Osteoblast (primary cell): Measurements from ENCODE around the gene MAP6. TPM values are rescaled to one million over a fixed set of nuclear protein-coding genes. Genes with fewer than 3 reads are reported as not detected.
A peak's percentile ranks its signal among the peaks of the same experiment; 100 is the strongest.

Experiments
- DNase-seq: peaks from one replicate; pipeline ENCODE4 v3.0.0; 2011; ENCODE audit warnings: low spot score, mixed read lengths; ENCODE audit not compliant: insufficient read length; ENCODE audit errors: missing footprints
- H2AFZ ChIP-seq: 2 replicates; pipeline ENCODE4 v1.6.0; 2011; ENCODE audit warnings: mild to moderate bottlenecking, low read length
- H3K27ac ChIP-seq: 2 replicates; pipeline ENCODE4 v1.5.1; 2011; ENCODE audit warnings: mild to moderate bottlenecking, low read depth, low read length, moderate library complexity
- H3K27me3 ChIP-seq: 2 replicates; pipeline ENCODE4 v1.6.0; 2012; ENCODE audit warnings: mild to moderate bottlenecking, control low read depth, inconsistent platforms, low read length, moderate library complexity; ENCODE audit not compliant: insufficient read depth
- H3K36me3 ChIP-seq: 2 replicates; pipeline ENCODE4 v1.5.1; 2011; ENCODE audit warnings: mild to moderate bottlenecking, low read length, control low read depth, moderate library complexity; ENCODE audit not compliant: insufficient read depth
- H3K4me1 ChIP-seq: 2 replicates; pipeline ENCODE4 v1.5.1; 2011; ENCODE audit warnings: mild to moderate bottlenecking, low read length, control low read depth, moderate library complexity; ENCODE audit not compliant: insufficient read depth
- H3K4me2 ChIP-seq: 2 replicates; pipeline ENCODE4 v1.6.0; 2011; ENCODE audit warnings: mild to moderate bottlenecking, low read length; ENCODE audit not compliant: insufficient read depth
- H3K4me3 ChIP-seq: fragments of 200-600 bp; sonication (generic); 3 replicates; pipeline ENCODE4 v1.5.1; 2012; ENCODE audit warnings: mild to moderate bottlenecking, low read length, inconsistent platforms; ENCODE audit not compliant: insufficient read depth
- H3K79me2 ChIP-seq: 2 replicates; pipeline ENCODE4 v1.6.0; 2012; ENCODE audit warnings: mild to moderate bottlenecking, low read length, control low read depth, inconsistent platforms; ENCODE audit not compliant: insufficient read depth
- H3K9me3 ChIP-seq: 2 replicates; pipeline ENCODE4 v1.5.1; 2011; ENCODE audit warnings: low read depth, low read length, control low read depth
- H4K20me1 ChIP-seq: 2 replicates; pipeline ENCODE4 v1.6.0; 2012; ENCODE audit warnings: mild to moderate bottlenecking, low read length, control low read depth; ENCODE audit not compliant: insufficient read depth
- total RNA-seq: library from RNA; depleted of rRNA; stranded (reverse); fragments of >200 nt; gene quantifications from 2 replicates; pipeline ENCODE4 v1.2.3, GENCODE V29; 2012
- TF ChIP-seq, protein P1 (sequence below): IDR thresholded peaks from 2 replicates; pipeline ENCODE4 v1.5.1; 2011; ENCODE audit warnings: mild to moderate bottlenecking, low read depth, low read length, moderate library complexity; ENCODE audit errors: extremely low read depth

Gene MAP6
- total RNA-seq, 1 donor: 0.72 TPM

GRCh38 chr11:75566763-75567279 lies 102.0 kb downstream of the MAP6 start:
- Histone ChIP-seq H3K36me3 (peaks cover 74% of the 10 kb centered on the region), H3K4me1 (peaks cover 38% of the 10 kb centered on the region), H4K20me1 (peaks cover 80% of the 10 kb centered on the region)

GRCh38 chr11:75565916-75566762 lies 102.7 kb downstream of the MAP6 start:
- no peaks in the 10 kb centered on the region for H3K27me3 ChIP-seq
- peak overlapping the region; percentile 98 for H3K4me3 ChIP-seq
- H3K79me2 ChIP-seq: peaks cover 88% of the 10 kb centered on the region
- peak overlapping the region; percentile 98 for H3K27ac ChIP-seq
- no peak overlapping the region for H2AFZ ChIP-seq
- peaks cover 67% of the 10 kb centered on the region for H3K36me3 ChIP-seq
- peaks cover 45% of the 10 kb centered on the region for H3K4me1 ChIP-seq
- peak overlapping the region; percentile 88 for H3K4me2 ChIP-seq
- H3K9me3 ChIP-seq: no peaks in the 10 kb centered on the region
- DNase-seq: peak; percentile 89
- H4K20me1 ChIP-seq: peaks cover 74% of the 10 kb centered on the region
- TF ChIP-seq, protein P1, sequence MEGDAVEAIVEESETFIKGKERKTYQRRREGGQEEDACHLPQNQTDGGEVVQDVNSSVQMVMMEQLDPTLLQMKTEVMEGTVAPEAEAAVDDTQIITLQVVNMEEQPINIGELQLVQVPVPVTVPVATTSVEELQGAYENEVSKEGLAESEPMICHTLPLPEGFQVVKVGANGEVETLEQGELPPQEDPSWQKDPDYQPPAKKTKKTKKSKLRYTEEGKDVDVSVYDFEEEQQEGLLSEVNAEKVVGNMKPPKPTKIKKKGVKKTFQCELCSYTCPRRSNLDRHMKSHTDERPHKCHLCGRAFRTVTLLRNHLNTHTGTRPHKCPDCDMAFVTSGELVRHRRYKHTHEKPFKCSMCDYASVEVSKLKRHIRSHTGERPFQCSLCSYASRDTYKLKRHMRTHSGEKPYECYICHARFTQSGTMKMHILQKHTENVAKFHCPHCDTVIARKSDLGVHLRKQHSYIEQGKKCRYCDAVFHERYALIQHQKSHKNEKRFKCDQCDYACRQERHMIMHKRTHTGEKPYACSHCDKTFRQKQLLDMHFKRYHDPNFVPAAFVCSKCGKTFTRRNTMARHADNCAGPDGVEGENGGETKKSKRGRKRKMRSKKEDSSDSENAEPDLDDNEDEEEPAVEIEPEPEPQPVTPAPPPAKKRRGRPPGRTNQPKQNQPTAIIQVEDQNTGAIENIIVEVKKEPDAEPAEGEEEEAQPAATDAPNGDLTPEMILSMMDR: no peak

More at GRCh38 chr11:75566763-75567279, 102.0 kb downstream of the MAP6 start:
- no peak overlapping the region for H3K27ac ChIP-seq
- H3K4me3 ChIP-seq: no peak overlapping the region
- H2AFZ ChIP-seq: no peak overlapping the region
- DNase-seq: peak; percentile 23
- no peaks in the 10 kb centered on the region for H3K27me3 ChIP-seq
- no peaks in the 10 kb centered on the region for H3K9me3 ChIP-seq
- H3K4me2 ChIP-seq: peak overlapping the region; percentile 13
- peaks cover 94% of the 10 kb centered on the region for H3K79me2 ChIP-seq
- TF ChIP-seq, protein P1: no peak

DNA sequence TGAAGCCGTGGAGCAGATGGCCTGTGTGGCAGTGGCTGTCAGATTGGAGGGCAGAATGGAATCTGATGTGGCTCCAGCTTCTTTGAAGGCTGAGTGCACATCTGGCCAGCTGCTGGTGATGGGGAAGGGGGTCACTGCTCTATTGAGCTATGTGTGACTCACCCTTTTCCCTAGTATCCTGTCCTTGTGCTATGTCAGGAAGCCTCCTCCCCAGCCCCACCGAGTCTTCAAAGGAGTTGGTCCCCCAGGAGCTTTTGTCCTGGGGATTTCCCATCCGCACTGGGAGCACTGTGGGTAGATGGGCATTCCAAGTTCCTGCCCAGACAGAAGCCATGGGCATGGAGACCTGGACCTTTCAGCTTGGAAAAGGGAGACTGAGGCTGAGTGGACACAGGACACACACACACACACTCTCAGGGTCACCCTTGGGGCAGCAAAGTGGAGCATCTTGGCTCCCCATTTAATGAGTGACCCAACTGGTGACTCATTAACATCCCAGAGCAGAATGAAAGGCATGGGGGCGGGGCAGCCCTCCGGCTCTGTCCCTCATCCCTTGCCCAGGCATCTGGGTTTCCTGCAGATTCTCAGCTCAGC lies 103.5 kb downstream of the MAP6 start:
- peak overlapping the region; percentile 98 for H3K4me3 ChIP-seq
- H3K27me3 ChIP-seq: no peaks in the 10 kb centered on the region
- no peaks in the 10 kb centered on the region for H3K9me3 ChIP-seq
- peaks cover 65% of the 10 kb centered on the region for H4K20me1 ChIP-seq
- DNase-seq: peak; percentile 96
- H3K79me2 ChIP-seq: peaks cover 80% of the 10 kb centered on the region
- H3K4me2 ChIP-seq: peak overlapping the region; percentile 88
- peaks cover 59% of the 10 kb centered on the region for H3K36me3 ChIP-seq
- TF ChIP-seq, protein P1: no peak
- peaks cover 53% of the 10 kb centered on the region for H3K4me1 ChIP-seq
- H3K27ac ChIP-seq: peak overlapping the region; percentile 98
- no peak overlapping the region for H2AFZ ChIP-seq
